SK-N-SH treated with all-trans-retinoic acid at 6 μM for 48 hours (cell line): ENCODE results near the gene SUSD3.

ENCODE experiments used
- PATZ1 ChIP-seq: fragments of 250-450 bp; sonication (Bioruptor Pico); IDR thresholded peaks from 2 replicates; pipeline ENCODE4 v1.8.0; 2020; ENCODE audit warnings: mild to moderate bottlenecking, moderate library complexity, borderline replicate concordance
- RARB ChIP-seq: fragments of 250-450 bp; sonication (Bioruptor Pico); IDR thresholded peaks from 2 replicates; pipeline ENCODE4 v1.8.0; 2021; ENCODE audit warnings: mild to moderate bottlenecking, moderate library complexity
- ZFP30 ChIP-seq: fragments of 450-650 bp; formaldehyde crosslinking; IDR thresholded peaks from 2 replicates; pipeline ENCODE4 v1.5.0; 2022; ENCODE audit warnings: mild to moderate bottlenecking, moderate library complexity

DNA sequence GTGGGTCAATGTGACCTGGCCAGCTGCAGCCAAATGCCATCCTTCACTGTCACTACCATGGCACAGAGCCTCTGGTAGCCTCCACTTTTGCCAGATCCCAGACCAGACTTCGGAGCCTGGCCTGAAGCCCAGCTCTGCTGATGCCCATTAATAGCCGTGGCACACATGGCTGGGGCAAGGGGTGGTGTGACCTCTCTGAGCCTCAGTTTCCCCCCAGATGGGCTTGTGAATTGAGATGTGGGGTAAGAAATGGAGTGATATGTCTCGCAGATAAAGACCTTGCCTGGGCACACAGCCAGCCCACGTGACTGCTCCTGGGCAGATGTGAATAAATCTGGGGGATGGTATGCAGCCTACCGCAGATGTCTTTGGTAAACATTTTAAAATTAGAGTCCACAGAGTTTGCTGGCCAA lies 13.9 kb downstream of the SUSD3 start:
- no peak for TF ChIP-seq RARB (CRISPR knock-in tag)
- no peak for TF ChIP-seq ZFP30 (CRISPR knock-in tag)
- no peak for TF ChIP-seq PATZ1
